ENCODE results near the gene CREB3L2. TPM values are rescaled to one million over a fixed set of nuclear protein-coding genes. Genes with fewer than 3 reads are reported as not detected.

The CREB3L2 gene
- total RNA-seq, 2 donors from 2014 or later, result 45.8 to 46.0 TPM

- H3K9ac ChIP-seq (ENCODE audit: low read depth in 2 of 2, low read length in 2 of 2), result no peak overlapping the region
- TF ChIP-seq CTCF (IDR thresholded peaks at IDR 0.05), result no peak
- DNase-seq, result no peak
- intact Hi-C loops (cut with DNase I), result no loop called here
- no peaks in the 10 kb centered on the region for H3K36me3 ChIP-seq
- no peaks in the 10 kb centered on the region for H3K27me3 ChIP-seq
- H3K4me3 ChIP-seq, result no peak overlapping the region
- no peak overlapping the region for H3K27ac ChIP-seq
- no peaks in the 10 kb centered on the region for H3K9me3 ChIP-seq
- no peaks in the 10 kb centered on the region for H3K4me1 ChIP-seq
These were observed 106.3 kb downstream of the CREB3L2 start for GRCh38 chr7:137895301-137896221.

GRCh38 chr7:137893143-137893742 is 108.6 kb downstream of the CREB3L2 start:
- Histone ChIP-seq H3K9ac (ENCODE audit: low read depth in 2 of 2, low read length in 2 of 2) (no peak overlapping the region), H3K27ac (no peak overlapping the region), H3K4me3 (no peak overlapping the region), H3K9me3 (no peaks in the 10 kb centered on the region), H3K36me3 (no peaks in the 10 kb centered on the region), H3K27me3 (no peaks in the 10 kb centered on the region), H3K4me1 (no peaks in the 10 kb centered on the region)
- intact Hi-C loops (cut with DNase I), result no loop called here
- TF ChIP-seq CTCF (IDR thresholded peaks at IDR 0.05), result no peak
- DNase-seq, result no peak

- no peak overlapping the region for H3K9ac ChIP-seq (ENCODE audit: low read depth in 2 of 2, low read length in 2 of 2)
- H3K9me3 ChIP-seq, result no peaks in the 10 kb centered on the region
- no peaks in the 10 kb centered on the region for H3K27me3 ChIP-seq
- no peak overlapping the region for H3K27ac ChIP-seq
- intact Hi-C loops (cut with DNase I), result no loop called here
- no peaks in the 10 kb centered on the region for H3K4me1 ChIP-seq
- DNase-seq, result no peak
- H3K4me3 ChIP-seq, result no peak overlapping the region
- no peak for TF ChIP-seq CTCF (IDR thresholded peaks at IDR 0.05)
- no peaks in the 10 kb centered on the region for H3K36me3 ChIP-seq
These were observed 110.8 kb downstream of the CREB3L2 start for GRCh38 chr7:137891016-137891655.

- Histone ChIP-seq H3K36me3 (no peaks in the 10 kb centered on the region), H3K4me3 (no peak overlapping the region), H3K27ac (no peak overlapping the region), H3K27me3 (no peaks in the 10 kb centered on the region), H3K9me3 (no peaks in the 10 kb centered on the region), H3K4me1 (no peaks in the 10 kb centered on the region), H3K9ac (ENCODE audit: low read depth in 2 of 2, low read length in 2 of 2) (no peak overlapping the region)
- no peak for TF ChIP-seq CTCF (IDR thresholded peaks at IDR 0.05)
- DNase-seq, result no peak
- intact Hi-C loops (cut with DNase I), result no loop called here
These were observed 111.4 kb downstream of the CREB3L2 start for GRCh38 chr7:137890449-137890921.

GRCh38 chr7:137888241-137888640 is 113.6 kb downstream of the CREB3L2 start:
- intact Hi-C loops (cut with DNase I), result no loop called here
- H3K27ac ChIP-seq, result no peak overlapping the region
- H3K4me3 ChIP-seq, result no peak overlapping the region
- H3K36me3 ChIP-seq, result peaks cover 20% of the 10 kb centered on the region
- no peak for DNase-seq
- no peak for TF ChIP-seq CTCF (IDR thresholded peaks at IDR 0.05)
- no peaks in the 10 kb centered on the region for H3K27me3 ChIP-seq
- no peaks in the 10 kb centered on the region for H3K9me3 ChIP-seq
- H3K9ac ChIP-seq (ENCODE audit: low read depth in 2 of 2, low read length in 2 of 2), result no peak overlapping the region
- H3K4me1 ChIP-seq, result no peaks in the 10 kb centered on the region

Measured in colonic mucosa (tissue), 4 donors.